ENCODE measurements around the gene LRRC4C.

DNA sequence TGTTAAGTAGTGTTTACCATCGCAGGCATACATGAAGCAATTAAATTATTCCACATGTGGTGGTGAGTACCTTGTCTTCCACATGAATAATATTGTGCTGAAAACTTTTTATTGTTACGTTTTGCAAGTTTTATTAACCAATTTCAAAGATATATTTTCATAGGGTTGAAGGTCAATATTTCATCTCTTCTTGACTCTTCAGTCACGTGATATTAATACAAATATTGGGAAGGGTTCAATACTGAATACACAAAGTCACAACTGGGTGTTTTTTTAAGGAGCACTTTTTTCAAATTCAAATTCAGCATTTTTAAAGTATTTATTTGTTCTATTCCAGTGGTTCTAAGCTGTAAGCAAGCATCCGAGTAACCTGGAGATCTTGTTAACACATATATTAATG lies 348.9 kb downstream of the LRRC4C start:
- TF ChIP-seq YY1 (IDR thresholded peaks at IDR 0.05; ENCODE audit: low read depth) (no peak), TAF1 (IDR thresholded peaks at IDR 0.05; ENCODE audit: low read depth) (no peak), RAD21 (IDR thresholded peaks at IDR 0.05; ENCODE audit: low read depth) (no peak), MAX (IDR thresholded peaks at IDR 0.05) (no peak), EP300 (IDR thresholded peaks at IDR 0.05; ENCODE audit: borderline replicate concordance) (no peak), FOXM1 (IDR thresholded peaks at IDR 0.05; ENCODE audit: borderline replicate concordance, low read depth) (no peak), TEAD4 (IDR thresholded peaks at IDR 0.05) (no peak), CEBPB (IDR thresholded peaks at IDR 0.05) (no peak)
